HG03095 (cell line): Measurements from ENCODE around the gene TMEM198.

ENCODE experiments used
- ATAC-seq: cut with Tn5 transposase; IDR thresholded peaks from one replicate; pipeline ENCODE4 v1.9.1; 2021; ENCODE audit warnings: moderate library complexity; ENCODE audit not compliant: unreplicated experiment

TMEM198 gene

DNA sequence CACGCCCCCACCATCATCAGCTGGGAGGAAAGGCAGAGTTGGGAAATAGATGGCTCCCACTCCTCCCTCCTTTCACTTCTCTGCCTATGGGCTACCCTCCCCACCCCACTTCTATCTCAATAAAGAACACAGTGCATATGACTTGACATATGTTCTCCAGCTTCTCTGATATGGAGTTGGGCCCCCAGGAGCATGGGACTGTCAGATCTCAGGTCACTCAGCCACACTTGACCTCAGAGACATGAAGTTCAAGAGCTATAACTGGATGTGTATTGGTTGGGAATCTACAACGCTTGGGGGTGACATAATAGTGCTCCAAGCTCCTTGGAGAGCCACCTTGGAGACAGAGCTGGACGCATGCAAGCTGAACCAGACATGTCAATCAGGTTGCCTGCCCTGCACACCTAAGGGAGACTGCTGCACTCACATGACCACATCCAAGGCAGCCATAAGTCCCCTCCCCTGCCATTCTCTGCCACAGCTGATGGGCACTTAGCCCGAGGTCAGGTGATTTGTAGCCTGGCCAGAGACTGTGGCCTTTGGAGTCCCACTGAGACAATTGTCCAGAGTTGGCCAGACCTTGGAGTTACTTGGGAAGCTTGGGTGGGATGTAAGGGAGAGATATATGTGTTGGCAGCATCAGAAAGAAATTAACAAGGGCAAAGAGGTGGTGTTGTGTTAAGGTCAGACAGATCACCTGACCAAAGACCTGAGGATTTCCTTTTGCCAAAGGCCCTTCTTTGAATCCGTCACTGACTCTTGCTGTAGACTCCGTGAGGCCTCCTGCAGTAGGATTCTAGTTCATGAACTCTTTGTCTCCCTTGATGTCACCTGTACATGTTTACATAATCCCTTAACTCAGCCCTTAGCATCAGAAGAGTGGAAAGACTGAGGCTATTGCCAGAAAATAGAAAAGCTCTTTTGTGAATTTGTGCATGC is 32.0 kb downstream of the TMEM198 start:
- no peak for ATAC-seq

DNA sequence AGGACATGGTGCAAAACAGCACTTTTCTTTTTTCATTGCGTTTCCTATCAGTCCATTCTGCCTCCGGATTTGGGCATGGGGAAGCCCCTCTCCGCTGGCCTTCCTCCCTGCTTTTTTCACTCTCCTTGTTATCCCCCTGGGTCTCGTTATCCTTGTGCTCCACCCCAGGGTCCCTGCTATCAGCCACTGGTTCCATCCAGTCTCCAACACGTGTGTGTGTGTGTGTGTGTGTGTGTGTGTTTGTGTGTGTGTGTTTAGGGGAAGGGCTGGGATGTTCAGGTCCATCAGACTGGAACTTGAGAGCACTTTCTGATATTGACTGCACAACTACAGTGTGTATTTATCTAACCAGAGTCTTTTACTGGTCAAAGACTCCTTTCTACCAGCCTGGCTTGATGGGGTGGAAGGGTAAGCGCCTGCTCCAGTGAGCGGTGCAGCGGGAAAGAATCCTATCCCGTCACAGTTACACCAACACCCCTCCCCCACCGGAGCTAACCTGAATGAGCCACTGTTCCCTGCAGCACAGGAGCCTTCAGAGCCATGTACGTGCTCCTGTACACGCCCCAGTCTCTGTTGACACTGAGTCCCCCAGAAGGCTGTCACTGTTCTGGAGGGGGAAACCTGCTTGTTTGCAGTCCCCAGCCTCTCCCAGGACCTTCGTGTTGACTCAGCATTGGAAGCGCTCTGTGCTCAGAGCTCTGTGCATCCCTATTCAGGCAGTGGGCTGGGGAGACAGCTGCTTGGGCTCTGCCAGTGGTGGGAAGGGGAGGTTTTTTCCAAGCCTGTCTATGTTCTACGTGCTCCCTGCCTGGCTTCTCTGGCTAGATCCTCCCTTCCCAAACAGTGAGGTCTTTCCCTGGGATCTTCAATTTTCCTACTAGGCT is 32.9 kb downstream of the TMEM198 start:
- no peak for ATAC-seq

DNA sequence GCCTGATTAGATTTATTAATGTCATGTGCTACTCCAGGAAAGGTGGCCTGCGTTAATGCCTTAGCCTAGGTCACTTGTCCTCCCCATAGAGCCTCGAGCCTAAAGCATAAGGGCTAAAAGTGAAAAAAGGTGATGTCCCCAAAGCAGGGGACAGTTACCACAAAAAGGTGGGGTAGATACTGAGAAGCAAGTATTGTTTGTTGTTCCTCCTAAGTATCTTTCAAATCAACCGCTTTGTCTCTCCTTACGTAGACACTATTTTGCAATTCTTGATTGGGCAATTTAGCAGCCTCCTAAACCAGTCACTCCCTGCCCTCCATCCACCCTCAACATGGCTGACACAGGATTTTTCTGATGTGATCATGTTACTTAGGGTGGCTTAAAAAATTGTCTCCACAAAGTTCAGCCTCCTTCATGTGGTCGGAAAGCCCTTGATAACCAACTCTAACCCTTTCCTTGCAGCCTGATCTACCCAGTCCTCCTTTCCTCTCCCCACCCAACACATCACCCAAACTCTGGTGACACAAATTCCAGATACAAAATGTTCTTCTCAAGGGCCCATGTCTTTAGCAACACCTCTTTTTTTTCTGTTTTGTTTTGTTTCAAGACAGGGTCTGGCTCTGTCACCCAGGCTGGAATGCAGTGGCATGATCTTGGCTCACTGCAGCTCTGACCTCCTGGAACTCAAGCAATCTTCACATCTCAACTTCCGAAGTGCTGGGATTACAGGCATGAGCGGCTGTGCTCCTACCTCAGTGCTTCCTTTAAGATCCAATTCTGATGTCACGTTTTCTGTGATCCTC is 35.2 kb downstream of the TMEM198 start:
- no peak for ATAC-seq

DNA sequence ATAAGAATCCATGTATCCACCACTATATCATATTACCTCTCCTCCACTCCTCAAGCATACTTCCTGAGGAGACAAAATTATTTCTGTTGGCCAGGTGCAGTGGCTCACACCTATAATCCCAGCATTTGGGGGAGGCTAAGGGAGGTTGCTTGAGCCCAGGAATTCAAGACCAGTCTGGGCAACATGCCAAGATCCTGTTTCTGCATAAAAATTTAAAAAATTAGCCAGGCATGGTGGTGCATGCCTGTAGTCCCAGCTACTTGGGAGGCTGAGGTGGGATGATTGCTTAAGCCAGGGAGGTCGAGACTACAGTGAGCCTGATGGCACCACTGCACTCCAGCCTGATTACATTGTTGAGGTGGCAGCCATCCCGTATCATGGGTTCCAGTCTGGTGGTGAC is 37.5 kb downstream of the TMEM198 start:
- ATAC-seq, result no peak

DNA sequence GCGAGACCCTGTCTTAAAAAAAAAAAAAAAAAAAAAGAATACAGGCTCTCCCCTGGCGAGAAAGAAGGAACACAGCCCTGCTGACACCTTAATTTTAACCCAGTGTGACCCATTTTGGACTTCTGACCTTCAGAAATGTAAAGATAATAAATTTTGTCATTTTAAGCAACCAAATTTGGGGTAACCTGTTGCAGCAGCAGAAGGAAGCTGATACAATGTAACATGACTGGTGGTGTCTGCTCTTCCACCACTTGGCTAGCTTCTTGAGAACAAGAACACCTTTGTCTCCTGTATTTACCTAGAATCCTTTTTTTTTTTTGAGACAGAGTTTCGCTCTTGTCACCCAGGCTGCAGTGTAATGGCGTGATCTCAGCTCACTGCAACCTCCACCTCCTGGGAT is 47.3 kb downstream of the TMEM198 start:
- ATAC-seq, result no peak

DNA sequence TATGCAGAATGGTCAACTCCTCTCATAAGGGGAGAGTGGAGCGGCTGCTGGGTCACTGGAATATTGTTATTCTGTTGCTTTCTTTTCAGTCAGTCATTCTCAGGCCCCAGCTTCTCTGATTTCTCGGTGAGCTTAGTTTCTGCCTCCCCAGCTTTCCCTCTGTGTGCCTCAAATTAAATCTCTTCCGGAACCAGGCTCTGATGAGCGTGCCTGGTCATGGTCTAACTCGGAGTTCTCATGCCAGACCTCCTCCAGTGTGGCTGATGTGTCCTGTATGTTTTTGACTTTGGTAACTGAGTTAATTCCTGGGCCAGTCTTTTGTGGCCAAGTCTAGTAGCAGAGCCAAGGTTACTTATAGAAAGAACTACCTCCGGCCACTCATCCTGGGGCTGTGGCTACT is 48.9 kb downstream of the TMEM198 start:
- no peak for ATAC-seq

DNA sequence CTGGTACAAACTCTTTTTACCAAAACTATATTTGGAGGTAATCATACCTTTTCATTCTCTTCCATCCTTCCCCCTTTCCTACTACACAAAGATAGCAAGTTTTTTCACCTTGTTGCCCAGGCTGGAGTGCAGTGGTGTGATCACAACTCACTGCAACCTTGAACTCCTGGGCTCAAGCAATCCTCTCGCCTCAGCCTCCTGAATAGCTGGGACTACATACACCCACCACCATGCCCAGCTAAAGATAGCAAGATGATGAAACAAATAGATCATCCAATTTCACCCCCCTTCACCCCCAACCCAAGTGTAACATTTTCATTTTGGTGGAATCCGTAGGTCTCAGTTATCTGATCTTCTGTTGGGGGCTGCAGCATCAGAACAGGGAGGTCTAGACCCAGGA is 49.3 kb downstream of the TMEM198 start:
- ATAC-seq, result no peak

DNA sequence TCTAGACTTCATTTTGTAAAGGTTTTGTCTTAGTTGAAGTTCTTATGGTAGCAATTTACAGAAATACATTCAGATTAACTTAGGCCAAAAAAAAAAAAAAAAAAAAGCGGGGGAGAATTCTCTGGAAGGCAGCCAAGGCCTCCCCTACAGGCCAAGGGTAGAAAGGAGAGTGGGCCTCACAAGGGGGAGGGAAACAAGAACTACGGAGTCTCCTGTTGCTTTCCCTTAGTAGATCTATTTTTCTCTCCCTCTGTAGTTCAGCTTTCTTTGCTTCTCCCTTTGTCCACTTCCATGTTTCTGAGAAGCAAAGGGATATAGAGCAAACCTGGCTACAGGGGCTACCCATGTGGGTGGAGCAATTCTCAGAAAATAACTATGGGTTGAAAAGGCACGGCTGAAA is 51.4 kb downstream of the TMEM198 start:
- ATAC-seq, result no peak

DNA sequence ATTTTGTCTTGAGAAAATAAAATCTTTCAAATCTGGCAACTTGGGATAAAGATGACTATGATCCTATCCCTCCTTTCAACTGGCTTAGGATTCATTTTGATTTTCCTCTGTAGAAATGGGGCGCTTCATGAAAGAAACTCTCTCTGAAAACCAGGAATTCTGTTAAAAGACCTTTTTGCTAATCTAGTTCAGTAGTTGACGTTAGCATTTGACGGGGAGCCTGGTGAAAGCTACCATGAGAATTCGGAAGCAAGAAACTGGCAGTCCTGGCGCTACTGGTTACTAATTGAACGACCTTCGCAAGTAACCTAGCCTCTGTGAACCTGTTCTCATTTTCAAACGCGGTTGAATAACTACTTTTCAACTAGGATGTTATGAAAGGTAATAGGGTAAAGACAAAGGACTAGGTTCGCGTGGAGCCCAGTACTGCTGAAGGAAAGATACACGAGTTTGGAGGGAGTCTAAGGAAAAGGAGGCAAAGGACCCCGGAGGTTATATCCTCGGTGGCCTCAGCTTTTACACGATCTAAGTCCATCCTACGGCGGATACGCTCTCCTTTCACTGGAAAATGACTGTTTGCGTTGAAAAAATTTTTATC is 53.2 kb downstream of the TMEM198 start:
- ATAC-seq, result no peak

DNA sequence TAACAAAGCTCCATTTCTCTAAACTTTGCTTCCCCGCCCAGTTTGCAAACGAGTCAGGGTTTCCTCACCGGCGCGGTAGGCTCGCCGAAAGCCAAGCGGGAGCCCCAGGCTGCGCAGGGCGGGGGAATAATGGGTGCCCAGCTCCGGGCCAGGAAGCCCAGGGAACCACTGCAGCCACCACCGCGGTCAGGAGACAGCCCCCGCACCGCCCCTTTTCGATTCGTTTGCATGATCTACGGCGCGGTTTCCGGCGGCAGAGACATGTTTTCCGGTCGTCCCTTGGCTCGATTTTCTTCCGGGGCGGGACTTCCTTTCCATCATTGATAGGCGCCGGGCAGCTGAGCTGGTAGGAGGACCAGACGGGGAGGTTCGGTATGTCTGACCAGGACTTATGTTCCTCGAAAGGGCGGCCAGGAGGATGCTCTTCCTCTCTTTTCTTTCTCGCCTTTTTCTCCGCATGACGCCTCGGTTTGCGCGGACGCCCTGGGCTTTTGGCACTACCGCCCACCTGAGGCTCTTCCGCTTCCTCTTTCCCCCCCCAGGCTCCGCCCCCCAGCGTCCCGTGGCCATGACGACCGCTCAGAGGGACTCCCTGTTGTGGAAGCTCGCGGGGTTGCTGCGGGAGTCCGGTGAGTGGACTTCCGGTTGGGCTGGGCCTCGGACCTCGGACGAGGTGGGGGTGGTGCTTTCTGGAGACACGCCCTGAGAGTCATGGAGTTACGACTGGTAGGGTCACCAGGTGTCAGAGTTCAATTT is 53.9 kb downstream of the TMEM198 start, which contains the start of gene STK11IP:
Gene STK11IP (plus strand): TSS at position 306 of the 756 bp plus-strand sequence. CDS start 263 bp downstream, at position 569.
- ATAC-seq, result peak; percentile 90

DNA sequence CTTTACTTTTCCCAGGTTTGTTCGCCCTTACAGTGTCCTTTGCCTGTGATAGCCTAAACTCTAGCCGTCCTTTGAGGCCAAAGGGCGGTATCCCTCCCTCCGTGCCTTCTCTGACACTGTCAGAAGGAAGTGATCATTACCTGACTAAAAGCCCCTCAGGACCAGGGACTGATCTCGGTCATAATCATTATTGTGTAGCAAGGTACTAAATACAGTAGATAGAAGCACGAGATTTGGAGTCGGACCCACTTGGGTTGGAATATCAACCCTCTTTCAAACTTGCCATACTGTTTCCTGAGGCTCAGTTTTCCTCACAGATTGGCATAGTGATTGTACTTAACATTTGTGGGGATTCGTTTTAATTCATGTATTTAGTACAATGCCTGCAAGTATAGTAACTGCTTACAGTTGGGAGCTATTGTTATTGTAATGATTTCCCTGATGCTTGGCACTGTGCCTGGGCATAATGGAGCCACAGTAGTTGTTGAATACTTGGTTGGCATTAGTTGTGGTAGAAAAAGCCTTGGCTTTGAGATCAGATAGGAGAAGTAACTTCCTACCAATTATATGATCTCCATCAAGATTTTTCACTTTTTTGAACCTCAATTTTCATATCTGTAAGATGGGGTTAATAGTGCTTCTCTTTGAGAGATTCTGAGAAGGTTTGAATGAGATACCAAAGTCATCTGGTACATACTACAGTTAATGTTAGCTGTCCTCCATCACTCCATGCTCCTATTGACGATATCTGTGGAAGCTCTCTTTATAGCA is 54.7 kb downstream of the TMEM198 start:
- no peak for ATAC-seq
